ENCODE data around the gene ATP13A5. TPM values are rescaled to one million over a fixed set of nuclear protein-coding genes. Genes with fewer than 3 reads are reported as not detected.

ATP13A5 gene
- total RNA-seq, 1 donor from 2014 or later: not detected

DNA sequence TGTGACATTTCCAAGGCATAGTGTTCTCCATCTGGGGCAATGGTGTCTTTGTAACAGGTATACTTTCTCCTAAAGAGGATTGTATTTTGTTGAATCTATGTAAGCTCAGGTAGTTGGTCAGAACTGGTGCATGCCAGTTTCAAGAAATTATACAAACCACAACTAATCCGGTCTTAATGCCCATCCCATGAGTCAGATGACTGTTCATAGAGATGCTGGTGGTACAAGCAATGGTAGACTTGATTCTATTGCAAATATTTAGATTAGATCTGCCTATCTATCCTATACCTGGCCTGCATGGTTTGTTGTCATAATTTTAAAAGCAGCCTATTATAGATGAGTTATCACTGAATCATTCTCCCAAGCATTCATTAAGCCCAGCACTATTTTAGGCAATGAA is 43.5 kb downstream of the ATP13A5 start:
- no peaks in the 10 kb centered on the region for H3K4me1 ChIP-seq
- H3K27ac ChIP-seq (replicated peaks): no peak overlapping the region

DNA sequence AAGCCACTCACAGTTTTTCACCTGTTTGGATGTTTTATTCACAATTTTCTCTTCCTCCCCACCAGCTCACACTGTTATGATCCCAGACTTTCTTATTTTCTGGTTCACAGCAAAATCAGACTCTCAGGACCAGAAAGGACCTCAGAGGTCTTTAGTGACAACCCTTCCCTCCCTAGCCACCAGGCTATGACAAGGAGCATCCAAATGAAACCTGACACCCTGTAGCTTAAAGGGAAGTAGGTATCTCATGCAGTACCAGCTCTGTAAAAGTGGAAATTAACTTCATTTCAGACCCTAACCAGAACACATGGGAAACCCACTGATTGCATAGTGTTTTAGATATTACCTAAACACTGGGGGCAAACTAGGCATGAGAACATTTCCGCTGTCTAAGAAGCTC is 45.3 kb downstream of the ATP13A5 start:
- H3K4me3 ChIP-seq: no peak overlapping the region
- intact Hi-C loops (cut with micrococcal nuclease): no loop called here
- peaks cover 4% of the 10 kb centered on the region for H3K9me3 ChIP-seq (replicated peaks)
- TF ChIP-seq CTCF (IDR thresholded peaks at IDR 0.05; ENCODE audit: borderline replicate concordance): no peak
- H3K27me3 ChIP-seq (ENCODE audit: low read depth): no peaks in the 10 kb centered on the region
- H3K4me1 ChIP-seq: no peaks in the 10 kb centered on the region
- DNase-seq: no peak
- no peak overlapping the region for H3K27ac ChIP-seq (replicated peaks)
- H3K36me3 ChIP-seq: no peaks in the 10 kb centered on the region

More for the DNA sequence above, 43.5 kb downstream of the ATP13A5 start:
- no peak for DNase-seq
- H3K4me3 ChIP-seq: no peak overlapping the region
- intact Hi-C loops (cut with micrococcal nuclease): no loop called here
- H3K9me3 ChIP-seq (replicated peaks): peaks cover 4% of the 10 kb centered on the region
- H3K36me3 ChIP-seq: no peaks in the 10 kb centered on the region
- no peak for TF ChIP-seq CTCF (IDR thresholded peaks at IDR 0.05; ENCODE audit: borderline replicate concordance)
- no peaks in the 10 kb centered on the region for H3K27me3 ChIP-seq (ENCODE audit: low read depth)

DNA sequence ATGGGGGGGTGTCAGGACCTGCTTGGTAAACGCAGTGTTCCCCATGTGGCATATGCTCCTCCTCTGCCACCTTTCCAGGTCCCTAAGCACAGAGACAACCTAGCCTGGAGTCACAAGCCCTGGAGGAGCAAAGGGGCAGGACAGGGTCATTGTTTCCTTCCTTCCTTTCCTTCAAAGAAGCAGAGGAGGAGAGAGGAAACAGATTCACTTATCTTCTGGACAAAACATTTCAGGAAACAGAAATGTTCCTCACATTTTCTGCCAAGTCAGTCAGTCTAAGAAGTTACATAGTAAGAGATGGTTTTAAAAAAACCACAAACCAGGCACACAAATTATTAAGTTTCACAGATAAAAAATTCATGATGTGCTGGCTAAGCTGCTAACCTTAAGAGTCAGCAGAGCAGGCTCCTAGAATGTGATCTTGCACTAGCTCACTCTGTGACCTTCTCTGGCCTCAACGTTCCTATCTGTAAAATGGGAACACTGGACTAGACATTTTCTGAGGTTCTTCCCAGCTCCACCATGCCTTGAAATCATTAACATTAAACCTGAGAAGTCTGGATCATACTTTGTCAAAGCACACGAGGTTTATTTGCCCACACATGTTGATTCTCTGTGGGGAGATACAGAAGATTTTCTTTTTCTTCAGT is 47.9 kb downstream of the ATP13A5 start:
- Histone ChIP-seq H3K36me3 (no peaks in the 10 kb centered on the region), H3K4me1 (no peaks in the 10 kb centered on the region), H3K27me3 (ENCODE audit: low read depth) (no peaks in the 10 kb centered on the region), H3K9me3 (replicated peaks) (no peaks in the 10 kb centered on the region), H3K27ac (replicated peaks) (no peak overlapping the region), H3K4me3 (no peak overlapping the region)
- no peak for DNase-seq
- intact Hi-C loops (cut with micrococcal nuclease): no loop called here
- TF ChIP-seq CTCF (IDR thresholded peaks at IDR 0.05; ENCODE audit: borderline replicate concordance): no peak

- Histone ChIP-seq H3K4me1 (no peaks in the 10 kb centered on the region), H3K9me3 (replicated peaks) (no peaks in the 10 kb centered on the region), H3K4me3 (no peak overlapping the region), H3K36me3 (no peaks in the 10 kb centered on the region), H3K27me3 (ENCODE audit: low read depth) (no peaks in the 10 kb centered on the region), H3K27ac (replicated peaks) (no peak overlapping the region)
- intact Hi-C loops (cut with micrococcal nuclease): no loop called here
- no peak for TF ChIP-seq CTCF (IDR thresholded peaks at IDR 0.05; ENCODE audit: borderline replicate concordance)
- no peak for DNase-seq
These were observed 60.8 kb downstream of the ATP13A5 start for GRCh38 chr3:193317682-193318300.

DNA sequence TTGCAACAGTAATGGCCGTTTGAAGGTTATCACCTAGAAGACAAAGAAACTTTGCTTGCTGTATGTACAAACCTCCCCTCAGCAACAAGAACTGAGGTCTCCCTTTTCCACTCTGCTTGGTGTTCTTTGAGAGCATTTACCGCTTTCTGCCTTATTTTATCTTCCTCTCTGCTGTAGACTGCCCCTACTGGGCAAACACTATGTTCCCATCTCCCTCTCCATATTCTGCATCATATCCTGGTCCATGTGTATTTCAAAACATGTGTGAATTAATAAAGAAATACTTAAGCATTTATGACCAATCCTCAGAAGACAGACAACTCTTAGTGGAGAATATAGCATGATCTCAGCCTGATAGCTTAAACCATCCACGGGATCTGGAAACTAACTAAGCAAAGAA is 64.4 kb downstream of the ATP13A5 start:
- Histone ChIP-seq H3K27me3 (ENCODE audit: low read depth) (no peaks in the 10 kb centered on the region), H3K4me3 (no peak overlapping the region), H3K36me3 (no peaks in the 10 kb centered on the region), H3K9me3 (replicated peaks) (no peaks in the 10 kb centered on the region), H3K27ac (replicated peaks) (no peak overlapping the region), H3K4me1 (peaks cover 14% of the 10 kb centered on the region)
- no peak for TF ChIP-seq CTCF (IDR thresholded peaks at IDR 0.05; ENCODE audit: borderline replicate concordance)
- intact Hi-C loops (cut with micrococcal nuclease): no loop called here
- no peak for DNase-seq
